Measurements from ENCODE around the gene HECW1. TPM values are rescaled to one million over a fixed set of nuclear protein-coding genes. Genes with fewer than 3 reads are reported as not detected.

The HECW1 gene
- total RNA-seq, 6 donors from 2014 or later = 0.10 to 1.0 (median 0.76) TPM; not detected in 1

DNA sequence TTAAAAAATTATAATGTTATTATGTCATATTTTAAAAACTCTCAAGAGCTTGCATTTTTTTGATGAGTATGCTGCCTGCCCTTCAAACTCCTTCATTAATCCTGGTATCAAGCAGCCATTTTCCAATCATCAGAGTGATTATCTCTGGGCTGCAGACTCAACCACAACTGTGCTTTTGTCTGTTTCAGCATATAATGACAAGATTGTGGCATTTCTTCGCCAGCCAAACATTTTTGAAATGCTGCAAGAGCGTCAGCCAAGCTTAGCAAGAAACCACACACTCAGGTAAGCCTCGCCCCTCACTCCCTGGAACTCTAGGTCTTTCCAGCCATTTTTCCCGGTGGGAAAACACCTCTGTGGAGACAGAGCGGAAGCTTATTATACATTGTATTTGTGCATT, 380.4 kb downstream of the HECW1 start:
- ATAC-seq (ENCODE audit: low FRiP score in 2 of 2) = no peak
- Histone ChIP-seq H3K4me3 (no peak overlapping the region), H3K36me3 (no peaks in the 10 kb centered on the region), H3K27ac (no peak overlapping the region), H3K27me3 (no peaks in the 10 kb centered on the region), H3K4me1 (peaks cover 0 to 8% (median 3%) of the 10 kb centered on the region in 4 donors), H3K9me3 (no peaks in the 10 kb centered on the region)
- DNase-seq = no peak
- no peak for TF ChIP-seq POLR2AphosphoS5 (IDR thresholded peaks at IDR 0.05)
- WGBS, 2 donors = 75 to 77% methylated on average over 5 of the region's 5 CpGs

DNA sequence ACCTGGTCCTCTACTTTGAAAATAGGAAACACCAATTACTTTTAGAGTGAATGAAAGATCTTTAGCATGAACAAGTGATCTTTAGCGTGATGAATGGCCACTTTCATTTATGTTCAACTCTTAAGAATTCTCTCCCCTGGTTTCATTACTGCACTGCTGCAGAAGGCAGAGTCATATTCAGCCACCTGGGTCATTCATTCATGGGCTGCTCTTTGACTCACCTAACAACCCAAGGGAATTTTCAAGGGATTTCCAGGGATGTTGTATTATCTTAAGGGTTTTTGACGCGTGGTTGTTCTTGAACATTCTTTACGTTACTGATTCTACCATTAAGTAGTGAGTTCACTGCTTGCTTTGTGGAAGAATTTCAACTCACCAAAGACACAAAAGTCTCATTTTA, 383.1 kb downstream of the HECW1 start:
- DNase-seq (no peak), ATAC-seq (ENCODE audit: low FRiP score in 2 of 2) (no peak)
- H3K27me3 ChIP-seq = no peaks in the 10 kb centered on the region
- no peaks in the 10 kb centered on the region for H3K9me3 ChIP-seq
- H3K4me3 ChIP-seq = no peak overlapping the region
- no peak overlapping the region for H3K27ac ChIP-seq
- WGBS, 2 donors = 85 to 88% methylated on average over 4 of the region's 4 CpGs
- TF ChIP-seq, protein P1, sequence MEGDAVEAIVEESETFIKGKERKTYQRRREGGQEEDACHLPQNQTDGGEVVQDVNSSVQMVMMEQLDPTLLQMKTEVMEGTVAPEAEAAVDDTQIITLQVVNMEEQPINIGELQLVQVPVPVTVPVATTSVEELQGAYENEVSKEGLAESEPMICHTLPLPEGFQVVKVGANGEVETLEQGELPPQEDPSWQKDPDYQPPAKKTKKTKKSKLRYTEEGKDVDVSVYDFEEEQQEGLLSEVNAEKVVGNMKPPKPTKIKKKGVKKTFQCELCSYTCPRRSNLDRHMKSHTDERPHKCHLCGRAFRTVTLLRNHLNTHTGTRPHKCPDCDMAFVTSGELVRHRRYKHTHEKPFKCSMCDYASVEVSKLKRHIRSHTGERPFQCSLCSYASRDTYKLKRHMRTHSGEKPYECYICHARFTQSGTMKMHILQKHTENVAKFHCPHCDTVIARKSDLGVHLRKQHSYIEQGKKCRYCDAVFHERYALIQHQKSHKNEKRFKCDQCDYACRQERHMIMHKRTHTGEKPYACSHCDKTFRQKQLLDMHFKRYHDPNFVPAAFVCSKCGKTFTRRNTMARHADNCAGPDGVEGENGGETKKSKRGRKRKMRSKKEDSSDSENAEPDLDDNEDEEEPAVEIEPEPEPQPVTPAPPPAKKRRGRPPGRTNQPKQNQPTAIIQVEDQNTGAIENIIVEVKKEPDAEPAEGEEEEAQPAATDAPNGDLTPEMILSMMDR (IDR thresholded peaks at IDR 0.05) = no peak
- no peak for TF ChIP-seq POLR2AphosphoS5 (IDR thresholded peaks at IDR 0.05)
- no peak for TF ChIP-seq EP300 (IDR thresholded peaks at IDR 0.05)
- no peak for TF ChIP-seq POLR2A (IDR thresholded peaks at IDR 0.05)
- no peaks in the 10 kb centered on the region for H3K4me1 ChIP-seq
- no peaks in the 10 kb centered on the region for H3K36me3 ChIP-seq

DNA sequence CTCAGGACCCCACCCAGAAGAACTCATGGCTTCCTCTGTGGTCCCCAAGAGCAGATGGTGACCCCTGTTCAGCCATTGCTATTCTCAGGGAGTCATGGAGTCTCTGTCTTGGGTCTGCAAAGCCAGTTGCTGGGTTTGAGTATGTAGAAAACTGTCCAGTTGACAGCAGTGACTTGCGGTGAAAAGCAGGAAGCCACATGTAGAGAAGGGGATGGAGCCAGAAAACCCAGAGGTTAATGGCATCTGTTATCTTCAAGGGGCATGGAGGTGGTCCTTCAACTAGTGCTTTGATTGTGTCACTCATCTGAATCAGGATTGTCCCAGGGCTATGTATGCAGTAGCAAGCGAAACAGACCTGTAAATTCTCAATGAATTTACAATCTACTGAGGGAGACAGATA, 384.1 kb downstream of the HECW1 start:
- no peaks in the 10 kb centered on the region for H3K4me1 ChIP-seq
- no peaks in the 10 kb centered on the region for H3K36me3 ChIP-seq
- 85 to 95% methylated on average over 2 of the region's 2 CpGs for WGBS, 2 donors
- H3K27me3 ChIP-seq = no peaks in the 10 kb centered on the region
- no peak overlapping the region for H3K27ac ChIP-seq
- H3K4me3 ChIP-seq = no peak overlapping the region
- TF ChIP-seq POLR2AphosphoS5 (IDR thresholded peaks at IDR 0.05) = no peak
- TF ChIP-seq, protein P1 (IDR thresholded peaks at IDR 0.05) = no peak
- no peak for TF ChIP-seq POLR2A (IDR thresholded peaks at IDR 0.05)
- no peak for TF ChIP-seq EP300 (IDR thresholded peaks at IDR 0.05)
- ATAC-seq (ENCODE audit: low FRiP score in 2 of 2) = no peak
- DNase-seq = no peak
- H3K9me3 ChIP-seq = no peaks in the 10 kb centered on the region

DNA sequence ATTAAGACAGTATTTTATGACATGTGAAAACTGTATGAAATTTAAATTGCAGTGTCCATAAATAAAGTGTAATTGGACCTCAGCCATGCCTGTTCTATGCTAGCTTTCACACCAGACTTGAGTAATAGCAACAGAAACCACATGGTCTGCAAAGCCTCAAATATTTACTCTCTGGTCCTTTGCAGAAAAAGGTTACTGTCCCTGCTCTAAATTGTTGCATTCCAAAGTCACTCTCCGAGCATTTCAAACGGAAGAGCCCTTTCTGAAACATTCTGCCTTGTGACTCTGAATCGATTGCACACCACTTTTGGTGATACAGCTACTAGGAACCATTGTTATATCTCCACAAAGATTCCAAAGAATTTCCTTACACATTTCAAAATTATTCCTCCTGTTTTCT, 389.4 kb downstream of the HECW1 start:
- no peaks in the 10 kb centered on the region for H3K9me3 ChIP-seq
- WGBS, 2 donors = 37 to 44% methylated on average over 3 of the region's 3 CpGs
- no peaks in the 10 kb centered on the region for H3K27me3 ChIP-seq
- TF ChIP-seq EP300 (IDR thresholded peaks at IDR 0.05) (no peak), POLR2A (IDR thresholded peaks at IDR 0.05) (no peak), POLR2AphosphoS5 (IDR thresholded peaks at IDR 0.05) (no peak)
- TF ChIP-seq, protein P1 (IDR thresholded peaks at IDR 0.05) = no peak
- H3K36me3 ChIP-seq = no peaks in the 10 kb centered on the region
- no peak overlapping the region for H3K27ac ChIP-seq
- H3K4me3 ChIP-seq = no peak overlapping the region
- no peak for ATAC-seq (ENCODE audit: low FRiP score in 2 of 2)
- no peak for DNase-seq
- H3K4me1 ChIP-seq = no peaks in the 10 kb centered on the region

DNA sequence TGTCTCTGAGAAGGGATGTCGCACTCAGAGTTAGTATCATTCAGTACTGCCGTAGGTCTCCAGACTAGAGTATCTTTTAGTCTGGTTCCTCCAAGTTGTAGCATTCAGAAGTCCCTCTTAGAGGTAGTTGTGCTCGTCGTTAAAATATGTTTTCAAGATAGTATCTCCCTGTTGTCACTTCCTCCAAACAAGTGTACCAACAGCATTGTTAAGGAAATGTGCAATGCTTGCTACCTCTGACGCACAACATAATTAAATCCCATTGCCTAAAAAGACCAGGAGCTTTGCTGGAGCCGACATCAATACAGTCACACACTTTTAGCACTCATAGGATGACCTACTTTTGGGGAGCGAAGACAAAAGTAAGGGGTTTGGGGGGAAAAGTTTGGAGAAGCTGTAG, 390.5 kb downstream of the HECW1 start:
- Histone ChIP-seq H3K4me3 (no peak overlapping the region), H3K36me3 (no peaks in the 10 kb centered on the region), H3K27me3 (no peaks in the 10 kb centered on the region), H3K9me3 (no peaks in the 10 kb centered on the region), H3K27ac (no peak overlapping the region), H3K4me1 (no peaks in the 10 kb centered on the region)
- DNase-seq = no peak
- TF ChIP-seq, protein P1 (IDR thresholded peaks at IDR 0.05) = no peak
- no peak for TF ChIP-seq POLR2AphosphoS5 (IDR thresholded peaks at IDR 0.05)
- no peak for TF ChIP-seq EP300 (IDR thresholded peaks at IDR 0.05)
- no peak for TF ChIP-seq POLR2A (IDR thresholded peaks at IDR 0.05)
- no peak for ATAC-seq (ENCODE audit: low FRiP score in 2 of 2)
- 76 to 79% methylated on average over 7 of the region's 7 CpGs for WGBS, 2 donors

Measured in upper lobe of left lung (tissue), 6 donors.